ENCODE results near the gene CDIPT. TPM values are rescaled to one million over a fixed set of nuclear protein-coding genes. Genes with fewer than 3 reads are reported as not detected.
A peak's percentile ranks its signal among the peaks of the same experiment; 100 is the strongest.

CDIPT gene
- total RNA-seq, 1 experiment from 2014 or later, result 58.3 TPM

DNA sequence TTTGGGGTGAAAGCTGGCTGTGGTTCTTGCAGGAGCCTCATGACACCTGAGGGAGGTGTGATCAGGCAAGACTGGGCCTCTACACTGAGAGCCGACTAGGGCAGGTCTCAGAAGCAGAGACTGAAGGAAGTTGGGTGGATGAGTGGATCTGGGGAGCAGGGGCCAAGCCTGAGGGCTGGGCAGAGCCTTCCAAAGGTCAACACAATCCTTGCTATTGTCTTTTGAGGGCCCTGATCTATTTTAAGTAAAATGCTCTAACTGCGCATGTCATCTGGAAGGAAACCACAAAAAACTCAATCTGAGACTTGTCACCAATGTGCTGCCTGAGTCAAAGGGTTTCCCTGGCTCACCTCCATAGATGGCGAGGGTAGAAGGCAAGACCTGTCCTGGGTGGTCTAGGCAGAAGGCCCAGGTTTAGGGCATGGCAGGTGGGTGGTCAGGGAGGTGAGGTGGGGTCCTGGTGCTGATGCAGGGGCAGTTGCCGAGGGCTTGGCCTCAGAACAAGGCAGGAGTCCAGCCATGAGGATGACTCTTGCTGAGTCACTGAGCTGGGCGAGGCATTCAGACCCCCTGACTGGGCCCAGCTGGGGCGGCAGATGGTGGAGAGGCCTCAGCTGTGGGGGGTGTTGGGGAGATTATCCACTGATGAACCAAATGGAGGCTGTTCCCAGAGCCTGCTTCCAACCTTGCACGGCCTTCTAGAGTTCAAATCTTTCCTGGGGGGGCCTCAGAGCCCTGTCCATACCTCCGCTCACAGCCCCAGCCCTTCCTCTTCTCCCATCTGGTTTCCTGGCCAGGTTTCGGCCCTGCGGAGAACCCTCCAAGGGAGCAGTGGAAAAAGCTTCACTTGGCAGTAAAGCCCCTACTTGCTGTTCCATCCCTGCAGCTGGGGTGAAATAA is 37.6 kb downstream of the CDIPT start:
- Histone ChIP-seq H3K36me3 (ENCODE audit: control insufficient read depth in 1 of 2, insufficient read depth in 2 of 2, low read length in 2 of 2) (no peaks in the 10 kb centered on the region), H2AFZ (ENCODE audit: low read depth, low read length, poor library complexity, severe bottlenecking) (no peak overlapping the region), H3K27me3 (ENCODE audit: insufficient read depth, low read length) (no peaks in the 10 kb centered on the region), H3K9me2 (ENCODE audit: insufficient read depth) (no peaks in the 10 kb centered on the region), H3K9ac (ENCODE audit: low read length) (peak overlapping the region; percentile 56), H4K20me1 (ENCODE audit: insufficient read depth) (no peaks in the 10 kb centered on the region), H3K9me3 (ENCODE audit: control insufficient read depth in 1 of 2, insufficient read depth in 1 of 2, low read depth in 1 of 2, low read length in 2 of 2) (no peaks in the 10 kb centered on the region), H3K4me2 (ENCODE audit: low read length) (peak overlapping the region; percentile 78), H3K4me3 (replicated peaks in 1 of 2; ENCODE audit: low read depth in 1 of 2, low read length in 2 of 2) (peak overlapping the region in 1 of 2 experiments; percentile 38; a peak in 2 of 4 replicates), H3K27ac (ENCODE audit: low read depth, low read length) (peak overlapping the region; percentile 98), H3K4me1 (ENCODE audit: control insufficient read depth in 1 of 2, insufficient read depth in 2 of 2, low read length in 2 of 2) (peaks cover 72 to 99% of the 10 kb centered on the region in 2 experiments), H3K79me2 (ENCODE audit: insufficient read depth, low read length) (peaks cover 37% of the 10 kb centered on the region)
- intact Hi-C loops (cut with micrococcal nuclease), result no loop called here
- ChIA-PET CTCF (interaction anchor here (0.6 to 4.9 kb wide), 3 partner anchors 9 to 207 kb away, joined by 3 to 29 read pairs (median 12); partner anchors contain the start of gene PAGR1), POLR2A (interaction anchor here (1.1 to 1.2 kb wide), 2 partner anchors 9 to 14 kb away, joined by 3 read pairs; partner anchors contain the start of gene PAGR1), RAD21 (ENCODE audit: low non-redundant PET in 1 of 2, low total read pairs in 2 of 2, uncharacterized antibody in 2 of 2, unreplicated experiment in 2 of 2) (no interaction called here)
- TF ChIP-seq SP1 (IDR thresholded peaks at IDR 0.05; ENCODE audit: low read depth), result no peak
- TF ChIP-seq POLR2AphosphoS5 (IDR thresholded peaks at IDR 0.05; ENCODE audit: low read depth, low read length), result peak; percentile 53
- TF ChIP-seq TCF7L2 (IDR thresholded peaks at IDR 0.05; ENCODE audit: borderline replicate concordance, extremely low read depth, insufficient read depth, insufficient read length), result no peak
- peak; percentile 41 for ATAC-seq
- DNase-seq (ENCODE audit: low read depth, low spot score), result no peak
- BruUV-seq (replicated peaks), result no TSS peak

DNA sequence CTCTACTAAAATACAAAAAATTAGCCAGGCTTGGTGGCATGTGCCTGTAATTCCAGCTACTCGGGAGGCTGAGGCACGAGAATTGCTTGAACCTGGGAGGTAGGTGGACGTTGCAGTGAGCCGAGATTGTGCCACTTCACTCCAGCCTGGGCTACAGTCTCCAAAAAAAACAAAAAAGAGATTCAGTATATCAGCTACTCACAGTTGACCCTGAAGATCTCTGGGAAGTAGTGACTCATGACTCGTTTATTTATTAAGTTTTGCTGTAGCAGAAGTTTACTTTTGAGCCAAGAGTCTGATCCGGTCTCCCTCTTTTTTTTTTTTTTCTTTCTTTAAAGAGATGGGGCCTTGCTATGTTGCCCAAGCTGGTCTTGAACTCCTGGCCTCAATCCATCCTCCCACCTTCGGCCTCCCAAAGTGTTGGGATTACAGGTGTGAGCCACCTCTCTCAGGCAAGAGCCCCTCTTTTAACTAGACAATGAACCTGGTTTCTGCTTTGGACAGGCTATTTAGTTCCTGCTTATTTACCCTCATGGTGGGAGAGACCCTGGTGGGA is 38.4 kb downstream of the CDIPT start:
- peak overlapping the region; percentile 98 for H3K27ac ChIP-seq (ENCODE audit: low read depth, low read length)

More for the DNA sequence above, 38.4 kb downstream of the CDIPT start:
- H3K4me2 ChIP-seq (ENCODE audit: low read length), result peak overlapping the region; percentile 78
- ChIA-PET RAD21 (ENCODE audit: low non-redundant PET in 1 of 2, low total read pairs in 2 of 2, uncharacterized antibody in 2 of 2, unreplicated experiment in 2 of 2) (no interaction called here), POLR2A (interaction anchor here (1.1 to 1.4 kb wide), 2 partner anchors 9 to 17 kb away, joined by 3 to 5 read pairs; partner anchors contain the start of gene PAGR1), CTCF (interaction anchor here (0.6 to 4.9 kb wide), 3 partner anchors 8 to 208 kb away, joined by 3 to 29 read pairs (median 12); partner anchors contain the start of gene PAGR1)
- no peaks in the 10 kb centered on the region for H3K9me3 ChIP-seq (ENCODE audit: control insufficient read depth in 1 of 2, insufficient read depth in 1 of 2, low read depth in 1 of 2, low read length in 2 of 2)
- peak overlapping the region in 1 of 2 experiments; percentile 38; a peak in 2 of 4 replicates for H3K4me3 ChIP-seq (replicated peaks in 1 of 2; ENCODE audit: low read depth in 1 of 2, low read length in 2 of 2)
- H2AFZ ChIP-seq (ENCODE audit: low read depth, low read length, poor library complexity, severe bottlenecking), result no peak overlapping the region
- no peaks in the 10 kb centered on the region; a peak in 1 of 4 replicates for H3K36me3 ChIP-seq (ENCODE audit: control insufficient read depth in 1 of 2, insufficient read depth in 2 of 2, low read length in 2 of 2)
- no peak for DNase-seq (ENCODE audit: low read depth, low spot score)
- no peak for TF ChIP-seq EZH2phosphoT487 (IDR thresholded peaks at IDR 0.05; ENCODE audit: borderline replicate concordance)
- TF ChIP-seq, protein P1, sequence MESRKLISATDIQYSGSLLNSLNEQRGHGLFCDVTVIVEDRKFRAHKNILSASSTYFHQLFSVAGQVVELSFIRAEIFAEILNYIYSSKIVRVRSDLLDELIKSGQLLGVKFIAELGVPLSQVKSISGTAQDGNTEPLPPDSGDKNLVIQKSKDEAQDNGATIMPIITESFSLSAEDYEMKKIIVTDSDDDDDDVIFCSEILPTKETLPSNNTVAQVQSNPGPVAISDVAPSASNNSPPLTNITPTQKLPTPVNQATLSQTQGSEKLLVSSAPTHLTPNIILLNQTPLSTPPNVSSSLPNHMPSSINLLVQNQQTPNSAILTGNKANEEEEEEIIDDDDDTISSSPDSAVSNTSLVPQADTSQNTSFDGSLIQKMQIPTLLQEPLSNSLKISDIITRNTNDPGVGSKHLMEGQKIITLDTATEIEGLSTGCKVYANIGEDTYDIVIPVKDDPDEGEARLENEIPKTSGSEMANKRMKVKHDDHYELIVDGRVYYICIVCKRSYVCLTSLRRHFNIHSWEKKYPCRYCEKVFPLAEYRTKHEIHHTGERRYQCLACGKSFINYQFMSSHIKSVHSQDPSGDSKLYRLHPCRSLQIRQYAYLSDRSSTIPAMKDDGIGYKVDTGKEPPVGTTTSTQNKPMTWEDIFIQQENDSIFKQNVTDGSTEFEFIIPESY (IDR thresholded peaks at IDR 0.05; ENCODE audit: extremely low read depth, insufficient replicate concordance, low read length), result no peak
- no peak for TF ChIP-seq EGR1 (IDR thresholded peaks at IDR 0.05; ENCODE audit: low read depth)
- TF ChIP-seq JUND (IDR thresholded peaks at IDR 0.05), result no peak
- no peak for TF ChIP-seq CBX3 (IDR thresholded peaks at IDR 0.05; ENCODE audit: low read depth)
- TF ChIP-seq SRF (IDR thresholded peaks at IDR 0.05; ENCODE audit: low read depth), result no peak
- TF ChIP-seq, protein P2, sequence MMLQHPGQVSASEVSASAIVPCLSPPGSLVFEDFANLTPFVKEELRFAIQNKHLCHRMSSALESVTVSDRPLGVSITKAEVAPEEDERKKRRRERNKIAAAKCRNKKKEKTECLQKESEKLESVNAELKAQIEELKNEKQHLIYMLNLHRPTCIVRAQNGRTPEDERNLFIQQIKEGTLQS (IDR thresholded peaks at IDR 0.05), result no peak
- TF ChIP-seq CEBPB (IDR thresholded peaks at IDR 0.05; ENCODE audit: low read depth), result no peak
- TF ChIP-seq, protein P3, sequence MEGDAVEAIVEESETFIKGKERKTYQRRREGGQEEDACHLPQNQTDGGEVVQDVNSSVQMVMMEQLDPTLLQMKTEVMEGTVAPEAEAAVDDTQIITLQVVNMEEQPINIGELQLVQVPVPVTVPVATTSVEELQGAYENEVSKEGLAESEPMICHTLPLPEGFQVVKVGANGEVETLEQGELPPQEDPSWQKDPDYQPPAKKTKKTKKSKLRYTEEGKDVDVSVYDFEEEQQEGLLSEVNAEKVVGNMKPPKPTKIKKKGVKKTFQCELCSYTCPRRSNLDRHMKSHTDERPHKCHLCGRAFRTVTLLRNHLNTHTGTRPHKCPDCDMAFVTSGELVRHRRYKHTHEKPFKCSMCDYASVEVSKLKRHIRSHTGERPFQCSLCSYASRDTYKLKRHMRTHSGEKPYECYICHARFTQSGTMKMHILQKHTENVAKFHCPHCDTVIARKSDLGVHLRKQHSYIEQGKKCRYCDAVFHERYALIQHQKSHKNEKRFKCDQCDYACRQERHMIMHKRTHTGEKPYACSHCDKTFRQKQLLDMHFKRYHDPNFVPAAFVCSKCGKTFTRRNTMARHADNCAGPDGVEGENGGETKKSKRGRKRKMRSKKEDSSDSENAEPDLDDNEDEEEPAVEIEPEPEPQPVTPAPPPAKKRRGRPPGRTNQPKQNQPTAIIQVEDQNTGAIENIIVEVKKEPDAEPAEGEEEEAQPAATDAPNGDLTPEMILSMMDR (IDR thresholded peaks at IDR 0.05 in 2 of 3, conservative IDR thresholded peaks at IDR 0.05 in 1 of 3; ENCODE audit: borderline replicate concordance in 1 of 3, insufficient read depth in 1 of 3, low read depth in 2 of 3, low read length in 2 of 3), result no peak
- H3K9ac ChIP-seq (ENCODE audit: low read length), result peak overlapping the region; percentile 56
- no TSS peak for BruUV-seq (replicated peaks)
- peaks cover 45% of the 10 kb centered on the region for H3K79me2 ChIP-seq (ENCODE audit: insufficient read depth, low read length)
- H4K20me1 ChIP-seq (ENCODE audit: insufficient read depth), result no peaks in the 10 kb centered on the region; the same call in 1 of the 2 replicates
- no peak for ATAC-seq
- no peaks in the 10 kb centered on the region for H3K27me3 ChIP-seq (ENCODE audit: insufficient read depth, low read length)
- no peaks in the 10 kb centered on the region for H3K9me2 ChIP-seq (ENCODE audit: insufficient read depth)
- peaks cover 74 to 99% of the 10 kb centered on the region in 2 experiments for H3K4me1 ChIP-seq (ENCODE audit: control insufficient read depth in 1 of 2, insufficient read depth in 2 of 2, low read length in 2 of 2)
- intact Hi-C loops (cut with micrococcal nuclease), result no loop called here

Measured in HCT116 (cell line).